H9 (cell line): ENCODE measurements around the gene NOX1. TPM values are rescaled to one million over a fixed set of nuclear protein-coding genes. Genes with fewer than 3 reads are reported as not detected.

Experiments used
- DNase-seq: peaks from one replicate; pipeline ENCODE4 v3.0.0-alpha.2; 2017
- H2AFZ ChIP-seq: one replicate; pipeline ENCODE4 v1.6.1; 2013; ENCODE audit warnings: mild to moderate bottlenecking, low read length, control low read depth, moderate library complexity
- H2AK5ac ChIP-seq: 2 replicates; pipeline ENCODE4 v1.6.1; 2013; ENCODE audit warnings: low read length, control low read depth, mixed read lengths; ENCODE audit not compliant: insufficient read length
- H2BK120ac ChIP-seq: one replicate; pipeline ENCODE4 v1.6.1; 2013; ENCODE audit warnings: low read depth, mild to moderate bottlenecking, low read length, control low read depth, inconsistent platforms; ENCODE audit not compliant: poor library complexity, severe bottlenecking
- H2BK12ac ChIP-seq: 2 replicates; pipeline ENCODE4 v1.6.1; 2013; ENCODE audit warnings: low read length, control low read depth, mixed read lengths, low read depth; ENCODE audit not compliant: insufficient read length
- H2BK15ac ChIP-seq: 2 replicates; pipeline ENCODE4 v1.6.1; 2013; ENCODE audit warnings: low read depth, low read length, control low read depth
- H2BK20ac ChIP-seq: one replicate; pipeline ENCODE4 v1.6.1; 2013; ENCODE audit warnings: low read depth, mild to moderate bottlenecking, low read length, control low read depth, inconsistent platforms; ENCODE audit not compliant: poor library complexity, severe bottlenecking
- H2BK5ac ChIP-seq: 2 replicates; pipeline ENCODE4 v1.6.1; 2013; ENCODE audit warnings: low read length, control low read depth, mixed read lengths; ENCODE audit not compliant: insufficient read length
- H3K14ac ChIP-seq: 2 replicates; pipeline ENCODE4 v1.6.1; 2013; ENCODE audit warnings: low read length, control low read depth; ENCODE audit not compliant: insufficient read depth
- H3K18ac ChIP-seq: 2 replicates; pipeline ENCODE4 v1.6.1; 2013; ENCODE audit warnings: low read depth, mild to moderate bottlenecking, mixed read lengths, low read length, control low read depth; ENCODE audit not compliant: insufficient read length
- H3K23ac ChIP-seq: 2 replicates; pipeline ENCODE4 v1.6.1; 2013; ENCODE audit warnings: low read length, control low read depth, mixed read lengths, low read depth; ENCODE audit not compliant: insufficient read length
- H3K23me2 ChIP-seq: 2 replicates; pipeline ENCODE4 v1.6.1; 2013; ENCODE audit warnings: low read depth, mild to moderate bottlenecking, mixed read lengths, low read length, control low read depth; ENCODE audit not compliant: insufficient read length, poor library complexity, severe bottlenecking
- H3K27ac ChIP-seq: 2 replicates; pipeline ENCODE4 v1.5.1; 2013; ENCODE audit warnings: low read length, control low read depth, mixed read lengths, low read depth; ENCODE audit not compliant: insufficient read length
- H3K27me3 ChIP-seq: 2 replicates; pipeline ENCODE4 v1.6.1; 2013; ENCODE audit warnings: low read length, control low read depth, inconsistent platforms; ENCODE audit not compliant: insufficient read depth
- H3K4ac ChIP-seq: 2 replicates; pipeline ENCODE4 v1.6.1; 2013; ENCODE audit warnings: low read depth, mild to moderate bottlenecking, control low read depth, inconsistent platforms, low read length, moderate library complexity
- H3K4me1 ChIP-seq: 2 replicates; pipeline ENCODE4 v1.6.1; 2013; ENCODE audit warnings: low read length, control low read depth, inconsistent platforms; ENCODE audit not compliant: insufficient read depth
- H3K4me2 ChIP-seq: 2 replicates; pipeline ENCODE4 v1.6.1; 2013; ENCODE audit warnings: low read length, control low read depth, mixed read lengths; ENCODE audit not compliant: insufficient read length, insufficient read depth
- H3K56ac ChIP-seq: 2 replicates; pipeline ENCODE4 v1.6.1; 2013; ENCODE audit warnings: low read depth, mild to moderate bottlenecking, mixed read lengths, low read length, control low read depth; ENCODE audit not compliant: insufficient read length
- H3K79me1 ChIP-seq: 2 replicates; pipeline ENCODE4 v1.6.1; 2013; ENCODE audit warnings: low read depth, mild to moderate bottlenecking, moderate library complexity, low read length, control low read depth, inconsistent platforms; ENCODE audit not compliant: insufficient read depth, poor library complexity, severe bottlenecking
- H3K79me2 ChIP-seq: 2 replicates; pipeline ENCODE4 v1.6.1; 2013; ENCODE audit warnings: low read length, control low read depth, inconsistent platforms; ENCODE audit not compliant: insufficient read depth
- H3K9ac ChIP-seq: 2 replicates; pipeline ENCODE4 v1.6.1; 2013; ENCODE audit warnings: low read length, control low read depth, mixed read lengths; ENCODE audit not compliant: insufficient read length; ENCODE audit errors: extremely low read depth
- H3K9me3 ChIP-seq: one replicate; pipeline ENCODE4 v1.6.1; 2013; ENCODE audit warnings: low read depth, low read length, inconsistent platforms; ENCODE audit not compliant: control insufficient read depth
- H3T11ph ChIP-seq: one replicate; pipeline ENCODE4 v1.6.1; 2013; ENCODE audit warnings: mild to moderate bottlenecking, low read length, control low read depth, inconsistent platforms
- H4K20me1 ChIP-seq: one replicate; pipeline ENCODE4 v1.6.1; 2013; ENCODE audit not compliant: control insufficient read depth, insufficient read length, insufficient read depth
- H4K5ac ChIP-seq: 2 replicates; pipeline ENCODE4 v1.6.1; 2013; ENCODE audit warnings: low read depth, mild to moderate bottlenecking, mixed read lengths, low read length, control low read depth; ENCODE audit not compliant: insufficient read length
- H4K8ac ChIP-seq: replicated peaks from 2 replicates; pipeline ENCODE4 v1.6.1; 2013; ENCODE audit warnings: low read length, control low read depth, mixed read lengths, low read depth; ENCODE audit not compliant: insufficient read length
- H4K91ac ChIP-seq: 2 replicates; pipeline ENCODE4 v1.6.1; 2013; ENCODE audit warnings: low read depth, mild to moderate bottlenecking, moderate library complexity, mixed read lengths, low read length, control low read depth; ENCODE audit not compliant: insufficient read length
- H3K27ac Mint-ChIP-seq, 3 experiments: 2 replicates in 2 of 3; 3 replicates in 1 of 3; pipeline ENCODE4 v1.8.0; 2020 to 2021; ENCODE audit warnings: mixed read lengths in 3 of 3, mild to moderate bottlenecking in 1 of 3, moderate library complexity in 1 of 3
- H3K27me3 Mint-ChIP-seq: 2 replicates; pipeline ENCODE4 v1.8.0; 2021; ENCODE audit warnings: low read depth, mild to moderate bottlenecking, moderate library complexity, mixed read lengths
- H3K36me3 Mint-ChIP-seq, 3 experiments: 2 replicates in 2 of 3; 3 replicates in 1 of 3; pipeline ENCODE4 v1.8.0; 2020 to 2021; ENCODE audit warnings: low read depth in 3 of 3, mixed read lengths in 3 of 3; ENCODE audit not compliant: insufficient read depth in 1 of 3
- H3K4me1 Mint-ChIP-seq, 2 experiments: 2 replicates each; pipeline ENCODE4 v1.8.0; 2020; ENCODE audit warnings: mixed read lengths in 2 of 2
- H3K4me3 Mint-ChIP-seq, 2 experiments: 2 replicates in 1 of 2; 3 replicates in 1 of 2; pipeline ENCODE4 v1.8.0; 2020 to 2021; ENCODE audit warnings: mild to moderate bottlenecking in 2 of 2, mixed read lengths in 2 of 2, moderate library complexity in 1 of 2
- H3K9me3 Mint-ChIP-seq, 2 experiments: 2 replicates in 1 of 2; 3 replicates in 1 of 2; pipeline ENCODE4 v1.8.0; 2020; ENCODE audit warnings: mild to moderate bottlenecking in 2 of 2, mixed read lengths in 2 of 2, moderate library complexity in 1 of 2
- WGBS: extraction: QIAGEN DNeasy Blood & Tissue Kit; methylation state at CpG from one replicate; pipeline ENCODE4 v1.1.7; 2013; ENCODE audit warnings: missing lambda C conversion rate, low lambda C conversion rate, mixed read lengths; ENCODE audit not compliant: insufficient read length; ENCODE audit errors: extremely low coverage; 5-methylcytosine and 5-hydroxymethylcytosine counted together
- total RNA-seq: library from RNA; stranded (reverse); gene quantifications from 2 replicates; pipeline ENCODE4 v1.2.1, GENCODE V29; 2021
- TF ChIP-seq, protein P1 (sequence below): fragments of 200-600 bp; sonication (generic); conservative IDR thresholded peaks from 3 replicates; pipeline ENCODE4 v1.8.0; 2021; ENCODE audit warnings: antibody characterized with exemption, mild to moderate bottlenecking

Gene NOX1
- total RNA-seq, 1 experiment from 2014 or later: not detected

DNA sequence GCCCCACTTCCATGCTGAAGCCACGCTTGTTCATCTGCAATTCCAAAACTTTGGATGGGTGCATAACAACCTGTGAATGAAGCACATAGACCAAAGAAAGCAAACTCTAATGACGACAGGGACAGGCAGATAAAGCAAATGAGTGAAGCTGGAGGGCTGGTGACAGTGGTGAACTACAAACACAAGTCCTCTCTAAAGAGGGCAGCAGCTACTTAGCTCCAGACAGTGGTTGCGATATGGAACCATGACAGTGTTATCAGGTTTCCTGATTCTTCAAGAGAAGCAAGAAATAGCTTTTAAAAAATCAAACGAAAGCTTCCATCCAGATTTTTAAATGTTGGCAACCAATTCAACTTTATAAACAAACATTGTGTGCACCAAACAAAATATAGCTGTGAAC, 23.8 kb downstream of the NOX1 start:
- H3K27me3 Mint-ChIP-seq: no peaks in the 10 kb centered on the region; the same call in 1 of the 2 replicates
- Histone ChIP-seq H3K9me3 (peaks cover 19% of the 10 kb centered on the region), H2BK12ac (no peak overlapping the region), H2AK5ac (no peak overlapping the region), H2BK120ac (no peak overlapping the region), H4K20me1 (no peaks in the 10 kb centered on the region), H4K5ac (no peak overlapping the region), H3K23me2 (no peaks in the 10 kb centered on the region), H3K79me2 (no peaks in the 10 kb centered on the region), H2BK20ac (no peak overlapping the region), H3K9ac (no peak overlapping the region), H2AFZ (no peak overlapping the region), H4K91ac (no peak overlapping the region), H2BK5ac (no peak overlapping the region), H3K4ac (no peak overlapping the region), H2BK15ac (no peak overlapping the region), H3K4me2 (no peak overlapping the region), H3K27ac (no peak overlapping the region), H3K23ac (no peak overlapping the region), H4K8ac (no peak overlapping the region), H3K14ac (no peak overlapping the region), H3K18ac (no peak overlapping the region), H3T11ph (no peak overlapping the region), H3K4me1 (no peaks in the 10 kb centered on the region), H3K27me3 (no peaks in the 10 kb centered on the region; the same call in 1 of the 2 replicates), H3K79me1 (no peaks in the 10 kb centered on the region), H3K56ac (no peak overlapping the region)
- H3K4me3 Mint-ChIP-seq: no peak overlapping the region; a peak in 1 of 5 replicates
- no peaks in the 10 kb centered on the region for H3K4me1 Mint-ChIP-seq
- whole genome bisulfite sequencing: no CpG with 5 or more reads among the region's 4 CpGs
- peaks cover 0 to 1% (median 0%) of the 10 kb centered on the region in 3 experiments; a peak in 3 of 7 replicates for H3K36me3 Mint-ChIP-seq
- H3K9me3 Mint-ChIP-seq: peaks cover 39 to 50% of the 10 kb centered on the region in 2 experiments
- no peak for DNase-seq
- no peak overlapping the region for H3K27ac Mint-ChIP-seq
- TF ChIP-seq, protein P1, sequence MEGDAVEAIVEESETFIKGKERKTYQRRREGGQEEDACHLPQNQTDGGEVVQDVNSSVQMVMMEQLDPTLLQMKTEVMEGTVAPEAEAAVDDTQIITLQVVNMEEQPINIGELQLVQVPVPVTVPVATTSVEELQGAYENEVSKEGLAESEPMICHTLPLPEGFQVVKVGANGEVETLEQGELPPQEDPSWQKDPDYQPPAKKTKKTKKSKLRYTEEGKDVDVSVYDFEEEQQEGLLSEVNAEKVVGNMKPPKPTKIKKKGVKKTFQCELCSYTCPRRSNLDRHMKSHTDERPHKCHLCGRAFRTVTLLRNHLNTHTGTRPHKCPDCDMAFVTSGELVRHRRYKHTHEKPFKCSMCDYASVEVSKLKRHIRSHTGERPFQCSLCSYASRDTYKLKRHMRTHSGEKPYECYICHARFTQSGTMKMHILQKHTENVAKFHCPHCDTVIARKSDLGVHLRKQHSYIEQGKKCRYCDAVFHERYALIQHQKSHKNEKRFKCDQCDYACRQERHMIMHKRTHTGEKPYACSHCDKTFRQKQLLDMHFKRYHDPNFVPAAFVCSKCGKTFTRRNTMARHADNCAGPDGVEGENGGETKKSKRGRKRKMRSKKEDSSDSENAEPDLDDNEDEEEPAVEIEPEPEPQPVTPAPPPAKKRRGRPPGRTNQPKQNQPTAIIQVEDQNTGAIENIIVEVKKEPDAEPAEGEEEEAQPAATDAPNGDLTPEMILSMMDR: no peak
